HG03196 (cell line): ENCODE measurements around the gene USP15.
A peak's percentile ranks its signal among the peaks of the same experiment; 100 is the strongest.

ENCODE experiments used
- ATAC-seq: cut with Tn5 transposase; IDR thresholded peaks from one replicate; pipeline ENCODE4 v1.9.1; 2021; ENCODE audit not compliant: unreplicated experiment

USP15 gene

GRCh38 chr12:62256408-62257096, 3.7 kb upstream of the USP15 start:
- ATAC-seq: no peak

- no peak for ATAC-seq
Observed at GRCh38 chr12:62258231-62258630, 2.0 kb upstream of the USP15 start.

- ATAC-seq: no peak
Observed at GRCh38 chr12:62258941-62259630, 1.1 kb upstream of the USP15 start.

- ATAC-seq: peak; percentile 15
Observed at GRCh38 chr12:62259631-62259992, 592 bp upstream of the USP15 start.

GRCh38 chr12:62260733-62261683, 804 bp downstream of the USP15 start:
- peak; percentile 62 for ATAC-seq

- no peak for ATAC-seq
Observed at GRCh38 chr12:62261876-62262517, 1.8 kb downstream of the USP15 start.

GRCh38 chr12:62263232-62263631, 3.0 kb downstream of the USP15 start:
- ATAC-seq: no peak

GRCh38 chr12:62263966-62264365, 3.8 kb downstream of the USP15 start:
- no peak for ATAC-seq

- ATAC-seq: no peak
Observed at GRCh38 chr12:62264706-62265105, 4.5 kb downstream of the USP15 start.

GRCh38 chr12:62265511-62265910, 5.3 kb downstream of the USP15 start:
- ATAC-seq: no peak

- ATAC-seq: no peak
Observed at GRCh38 chr12:62267026-62267425, 6.8 kb downstream of the USP15 start.

- ATAC-seq: no peak
Observed at GRCh38 chr12:62267480-62267879, 7.3 kb downstream of the USP15 start.

- no peak for ATAC-seq
Observed at GRCh38 chr12:62268956-62269355, 8.8 kb downstream of the USP15 start.

GRCh38 chr12:62269464-62270228, 9.4 kb downstream of the USP15 start:
- ATAC-seq: no peak

- ATAC-seq: no peak
Observed at GRCh38 chr12:62270384-62270783, 10.2 kb downstream of the USP15 start.

- no peak for ATAC-seq
Observed at GRCh38 chr12:62270872-62271271, 10.7 kb downstream of the USP15 start.

GRCh38 chr12:62272936-62273552, 12.8 kb downstream of the USP15 start:
- no peak for ATAC-seq

GRCh38 chr12:62273724-62274380, 13.6 kb downstream of the USP15 start:
- ATAC-seq: no peak

- no peak for ATAC-seq
Observed at GRCh38 chr12:62278022-62278421, 17.8 kb downstream of the USP15 start.
